Thoracic aorta (tissue), 2 donors: ENCODE measurements around the gene TIMP3. TPM values are rescaled to one million over a fixed set of nuclear protein-coding genes. Genes with fewer than 3 reads are reported as not detected.

Experiments
- ATAC-seq: fragments of 150-250 bp; one replicate; pipeline ENCODE4 v1.8.0; 2017; ENCODE audit warnings: low read depth; ENCODE audit not compliant: insufficient number of reproducible peaks, low FRiP score
- DNase-seq: peaks from one replicate; pipeline ENCODE4 v3.0.0-alpha.2; 2020; ENCODE audit warnings: low spot score
- H3K27ac ChIP-seq, 2 donors: fragments of 200-600 bp; sonication (generic); 1 replicate in 1 of 2; 2 replicates in 1 of 2; pipeline ENCODE4 v1.5.1; 2016; ENCODE audit warnings: mild to moderate bottlenecking in 2 of 2, moderate library complexity in 2 of 2
- H3K27me3 ChIP-seq: fragments of 200-600 bp; sonication (generic); replicated peaks from 2 replicates; pipeline ENCODE4 v1.6.0; 2016; ENCODE audit warnings: mild to moderate bottlenecking; ENCODE audit not compliant: insufficient read depth
- H3K36me3 ChIP-seq: fragments of 200-600 bp; sonication (generic); one replicate; pipeline ENCODE4 v1.5.1; 2016
- H3K4me1 ChIP-seq, 2 donors: fragments of 200-600 bp; sonication (generic); 1 replicate in 1 of 2; 2 replicates in 1 of 2; pipeline versions ENCODE4 v1.5.1 to v1.6.0; 2016; ENCODE audit warnings: low read depth in 2 of 2, mild to moderate bottlenecking in 1 of 2; ENCODE audit not compliant: control insufficient read depth in 1 of 2
- H3K4me3 ChIP-seq: fragments of 200-600 bp; sonication (generic); 2 replicates; pipeline ENCODE4 v1.5.1; 2016; ENCODE audit warnings: mild to moderate bottlenecking
- H3K9me3 ChIP-seq: fragments of 200-600 bp; sonication (generic); 2 replicates; pipeline ENCODE4 v1.5.1; 2016
- total RNA-seq, 2 donors: library from RNA; depleted of rRNA; stranded (reverse); fragments of >200 nt; gene quantifications; one replicate each; pipeline versions ENCODE4 v1.1.0 to v1.2.3, GENCODE V29; 2016
- TF ChIP-seq, protein P1 (sequence below): fragments of 200-600 bp; sonication (generic); IDR thresholded peaks from one replicate; pipeline ENCODE4 v1.5.1; 2019; ENCODE audit warnings: antibody characterized with exemption

The TIMP3 gene
- total RNA-seq, 2 donors from 2014 or later: 471 to 756 TPM

DNA sequence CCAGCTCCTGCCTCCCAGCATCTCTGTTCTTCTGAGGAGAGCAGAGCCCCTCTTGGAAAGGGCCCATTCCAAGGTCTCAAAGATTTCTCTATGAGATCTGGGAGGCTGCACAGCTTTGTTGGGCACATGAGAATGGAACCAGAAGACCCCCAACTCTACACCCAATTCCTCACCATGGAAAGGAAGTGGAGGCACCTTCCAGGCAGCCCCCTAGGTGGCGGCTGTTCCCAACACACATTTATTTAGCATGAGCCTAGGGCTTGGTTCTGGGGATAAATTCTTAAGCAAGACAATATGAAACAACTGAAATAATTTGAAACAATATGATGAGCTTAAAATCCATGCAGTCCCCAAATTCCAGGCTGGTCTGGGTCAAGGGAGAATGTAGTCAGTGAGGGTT is 100.4 kb downstream of the TIMP3 start:
- DNase-seq (no peak), ATAC-seq (no peak)
- TF ChIP-seq, protein P1, sequence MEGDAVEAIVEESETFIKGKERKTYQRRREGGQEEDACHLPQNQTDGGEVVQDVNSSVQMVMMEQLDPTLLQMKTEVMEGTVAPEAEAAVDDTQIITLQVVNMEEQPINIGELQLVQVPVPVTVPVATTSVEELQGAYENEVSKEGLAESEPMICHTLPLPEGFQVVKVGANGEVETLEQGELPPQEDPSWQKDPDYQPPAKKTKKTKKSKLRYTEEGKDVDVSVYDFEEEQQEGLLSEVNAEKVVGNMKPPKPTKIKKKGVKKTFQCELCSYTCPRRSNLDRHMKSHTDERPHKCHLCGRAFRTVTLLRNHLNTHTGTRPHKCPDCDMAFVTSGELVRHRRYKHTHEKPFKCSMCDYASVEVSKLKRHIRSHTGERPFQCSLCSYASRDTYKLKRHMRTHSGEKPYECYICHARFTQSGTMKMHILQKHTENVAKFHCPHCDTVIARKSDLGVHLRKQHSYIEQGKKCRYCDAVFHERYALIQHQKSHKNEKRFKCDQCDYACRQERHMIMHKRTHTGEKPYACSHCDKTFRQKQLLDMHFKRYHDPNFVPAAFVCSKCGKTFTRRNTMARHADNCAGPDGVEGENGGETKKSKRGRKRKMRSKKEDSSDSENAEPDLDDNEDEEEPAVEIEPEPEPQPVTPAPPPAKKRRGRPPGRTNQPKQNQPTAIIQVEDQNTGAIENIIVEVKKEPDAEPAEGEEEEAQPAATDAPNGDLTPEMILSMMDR: no peak
- H3K27me3 ChIP-seq: no peaks in the 10 kb centered on the region
- no peaks in the 10 kb centered on the region for H3K9me3 ChIP-seq
- H3K4me1 ChIP-seq: peaks cover 0 to 6% of the 10 kb centered on the region in 2 donors
- H3K27ac ChIP-seq: no peak overlapping the region
- H3K36me3 ChIP-seq: no peaks in the 10 kb centered on the region
- H3K4me3 ChIP-seq: no peak overlapping the region

DNA sequence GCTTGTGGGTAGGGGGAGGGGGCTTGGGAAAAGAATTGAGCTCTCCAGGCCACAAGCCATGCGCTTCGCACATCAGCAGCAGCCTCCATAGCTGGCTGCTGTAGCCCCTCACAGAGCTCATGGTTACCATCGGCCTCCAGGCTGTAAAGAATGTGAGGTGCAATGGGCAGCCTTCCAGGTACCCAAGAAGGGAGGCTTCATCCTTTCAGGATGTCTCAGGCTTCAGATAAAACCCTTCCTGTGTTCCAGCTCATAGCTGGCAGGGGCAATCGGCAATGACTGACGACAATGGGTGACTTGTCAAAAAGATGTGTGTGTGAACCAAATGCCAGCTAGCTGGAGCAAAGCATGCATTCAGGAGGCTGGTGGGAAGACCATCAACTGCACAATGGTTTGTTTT is 102.0 kb downstream of the TIMP3 start:
- no peak overlapping the region for H3K4me3 ChIP-seq
- peaks cover 0 to 6% of the 10 kb centered on the region in 2 donors for H3K4me1 ChIP-seq
- ATAC-seq: no peak
- H3K27me3 ChIP-seq: no peaks in the 10 kb centered on the region
- H3K9me3 ChIP-seq: no peaks in the 10 kb centered on the region
- no peaks in the 10 kb centered on the region for H3K36me3 ChIP-seq
- no peak for DNase-seq
- no peak overlapping the region for H3K27ac ChIP-seq
- TF ChIP-seq, protein P1: no peak

GRCh38 chr22:32904044-32904443 is 102.5 kb downstream of the TIMP3 start:
- no peak for DNase-seq
- Histone ChIP-seq H3K27ac (no peak overlapping the region), H3K27me3 (no peaks in the 10 kb centered on the region), H3K4me1 (peaks cover 0 to 6% of the 10 kb centered on the region in 2 donors), H3K36me3 (no peaks in the 10 kb centered on the region), H3K4me3 (no peak overlapping the region), H3K9me3 (no peaks in the 10 kb centered on the region)
- TF ChIP-seq, protein P1: no peak
- no peak for ATAC-seq

- Histone ChIP-seq H3K36me3 (no peaks in the 10 kb centered on the region), H3K4me1 (peaks cover 5 to 14% of the 10 kb centered on the region in 2 donors), H3K9me3 (no peaks in the 10 kb centered on the region), H3K27ac (no peak overlapping the region), H3K27me3 (no peaks in the 10 kb centered on the region), H3K4me3 (no peak overlapping the region)
- ATAC-seq (no peak), DNase-seq (no peak)
- TF ChIP-seq, protein P1: no peak
Measured at GRCh38 chr22:32905400-32905799, 103.9 kb downstream of the TIMP3 start.

- Histone ChIP-seq H3K27ac (no peak overlapping the region), H3K27me3 (no peaks in the 10 kb centered on the region), H3K36me3 (no peaks in the 10 kb centered on the region), H3K9me3 (no peaks in the 10 kb centered on the region), H3K4me3 (peak overlapping the region; percentile 42), H3K4me1 (peaks cover 5 to 15% of the 10 kb centered on the region in 2 donors)
- DNase-seq (no peak), ATAC-seq (no peak)
- TF ChIP-seq, protein P1: no peak
Measured at GRCh38 chr22:32909581-32910428, 108.3 kb downstream of the TIMP3 start.
